Uterus (tissue), 2 donors: ENCODE data around the gene HOTAIR.

ENCODE experiments used
- POLR2A ChIP-seq, 2 donors: fragments of 450-650 bp; IDR thresholded peaks; one replicate each; pipeline ENCODE4 v1.6.1; 2016; ENCODE audit warnings: antibody characterized with exemption in 2 of 2, mild to moderate bottlenecking in 1 of 2, moderate library complexity in 1 of 2
- TF ChIP-seq, protein P1 (sequence below), 4 experiments: fragments of 200-600 bp in 2 of 4; fragments of 450-650 bp in 2 of 4; sonication (generic) in 2 of 4; IDR thresholded peaks; one replicate each; pipeline ENCODE4 v1.5.1; 2016 to 2019; ENCODE audit warnings: antibody characterized with exemption in 4 of 4, mild to moderate bottlenecking in 2 of 4, moderate library complexity in 1 of 4

DNA sequence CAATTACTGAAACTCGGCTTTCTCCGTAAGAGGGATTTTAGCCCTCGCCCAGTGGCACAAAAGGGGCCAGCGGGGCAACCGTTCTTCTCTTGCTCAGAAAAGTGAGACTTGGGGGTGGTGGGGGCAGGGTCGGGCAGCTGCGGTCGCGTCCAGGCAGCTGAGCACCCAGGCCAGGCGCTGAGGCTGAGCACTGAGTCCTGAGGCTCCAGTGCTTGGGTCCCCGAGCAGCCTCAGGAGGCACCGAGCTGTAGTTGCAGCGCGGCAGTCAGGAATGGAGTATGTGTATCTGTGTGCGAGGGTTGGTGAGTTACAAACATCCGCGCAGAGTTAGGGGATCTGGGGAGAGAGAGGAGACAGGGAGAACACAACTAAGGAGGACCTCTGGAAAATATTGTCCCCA, 49.4 kb upstream of the HOTAIR start:
- TF ChIP-seq, protein P1, sequence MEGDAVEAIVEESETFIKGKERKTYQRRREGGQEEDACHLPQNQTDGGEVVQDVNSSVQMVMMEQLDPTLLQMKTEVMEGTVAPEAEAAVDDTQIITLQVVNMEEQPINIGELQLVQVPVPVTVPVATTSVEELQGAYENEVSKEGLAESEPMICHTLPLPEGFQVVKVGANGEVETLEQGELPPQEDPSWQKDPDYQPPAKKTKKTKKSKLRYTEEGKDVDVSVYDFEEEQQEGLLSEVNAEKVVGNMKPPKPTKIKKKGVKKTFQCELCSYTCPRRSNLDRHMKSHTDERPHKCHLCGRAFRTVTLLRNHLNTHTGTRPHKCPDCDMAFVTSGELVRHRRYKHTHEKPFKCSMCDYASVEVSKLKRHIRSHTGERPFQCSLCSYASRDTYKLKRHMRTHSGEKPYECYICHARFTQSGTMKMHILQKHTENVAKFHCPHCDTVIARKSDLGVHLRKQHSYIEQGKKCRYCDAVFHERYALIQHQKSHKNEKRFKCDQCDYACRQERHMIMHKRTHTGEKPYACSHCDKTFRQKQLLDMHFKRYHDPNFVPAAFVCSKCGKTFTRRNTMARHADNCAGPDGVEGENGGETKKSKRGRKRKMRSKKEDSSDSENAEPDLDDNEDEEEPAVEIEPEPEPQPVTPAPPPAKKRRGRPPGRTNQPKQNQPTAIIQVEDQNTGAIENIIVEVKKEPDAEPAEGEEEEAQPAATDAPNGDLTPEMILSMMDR (IDR thresholded peaks at IDR 0.05), result no peak
- no peak for TF ChIP-seq POLR2A (IDR thresholded peaks at IDR 0.05)
